Thoracic aorta (tissue), 2 donors: ENCODE measurements around the gene SUPT20HL2. TPM values are rescaled to one million over a fixed set of nuclear protein-coding genes. Genes with fewer than 3 reads are reported as not detected.
"Not testable (repeated sequence)": the region's sequence is repeated elsewhere in the genome, so short reads cannot be mapped to it uniquely, and the experiment has no call there.

Experiments used
- ATAC-seq: fragments of 150-250 bp; one replicate; pipeline ENCODE4 v1.8.0; 2017; ENCODE audit warnings: low read depth; ENCODE audit not compliant: insufficient number of reproducible peaks, low FRiP score
- DNase-seq: peaks from one replicate; pipeline ENCODE4 v3.0.0-alpha.2; 2020; ENCODE audit warnings: low spot score
- H3K27ac ChIP-seq, 2 donors: fragments of 200-600 bp; sonication (generic); 1 replicate in 1 of 2; 2 replicates in 1 of 2; pipeline ENCODE4 v1.5.1; 2016; ENCODE audit warnings: mild to moderate bottlenecking in 2 of 2, moderate library complexity in 2 of 2
- H3K27me3 ChIP-seq: fragments of 200-600 bp; sonication (generic); replicated peaks from 2 replicates; pipeline ENCODE4 v1.6.0; 2016; ENCODE audit warnings: mild to moderate bottlenecking; ENCODE audit not compliant: insufficient read depth
- H3K36me3 ChIP-seq: fragments of 200-600 bp; sonication (generic); one replicate; pipeline ENCODE4 v1.5.1; 2016
- H3K4me1 ChIP-seq, 2 donors: fragments of 200-600 bp; sonication (generic); 1 replicate in 1 of 2; 2 replicates in 1 of 2; pipeline versions ENCODE4 v1.5.1 to v1.6.0; 2016; ENCODE audit warnings: low read depth in 2 of 2, mild to moderate bottlenecking in 1 of 2; ENCODE audit not compliant: control insufficient read depth in 1 of 2
- H3K4me3 ChIP-seq: fragments of 200-600 bp; sonication (generic); 2 replicates; pipeline ENCODE4 v1.5.1; 2016; ENCODE audit warnings: mild to moderate bottlenecking
- H3K9me3 ChIP-seq: fragments of 200-600 bp; sonication (generic); 2 replicates; pipeline ENCODE4 v1.5.1; 2016
- CTCF ChIP-seq: fragments of 200-600 bp; sonication (generic); IDR thresholded peaks from one replicate; pipeline ENCODE4 v1.5.1; 2019; ENCODE audit warnings: antibody characterized with exemption
- total RNA-seq, 2 donors: library from RNA; depleted of rRNA; stranded (reverse); fragments of >200 nt; gene quantifications; one replicate each; pipeline versions ENCODE4 v1.1.0 to v1.2.3, GENCODE V29; 2016

SUPT20HL2 gene
- total RNA-seq, 2 donors from 2014 or later = not detected

GRCh38 chrX:24308803-24309202 is 5.1 kb downstream of the SUPT20HL2 start:
- not testable (repeated sequence) for H3K36me3 ChIP-seq, H3K27me3 ChIP-seq, ATAC-seq, H3K27ac ChIP-seq, H3K4me1 ChIP-seq, DNase-seq, H3K9me3 ChIP-seq, H3K4me3 ChIP-seq

- Histone ChIP-seq H3K27ac (no peak overlapping the region), H3K27me3 (no peaks in the 10 kb centered on the region), H3K4me3 (no peak overlapping the region), H3K36me3 (no peaks in the 10 kb centered on the region), H3K4me1 (no peaks in the 10 kb centered on the region), H3K9me3 (no peaks in the 10 kb centered on the region)
- no peak for ATAC-seq
- no peak for TF ChIP-seq CTCF
- DNase-seq = no peak
These were observed 7.4 kb downstream of the SUPT20HL2 start for GRCh38 chrX:24306440-24306839.

- Histone ChIP-seq H3K36me3 (no peaks in the 10 kb centered on the region), H3K4me1 (no peaks in the 10 kb centered on the region), H3K27me3 (no peaks in the 10 kb centered on the region), H3K4me3 (no peak overlapping the region), H3K27ac (no peak overlapping the region), H3K9me3 (no peaks in the 10 kb centered on the region)
- ATAC-seq = no peak
- TF ChIP-seq CTCF = no peak
- DNase-seq = no peak
These were observed 8.0 kb downstream of the SUPT20HL2 start for GRCh38 chrX:24305905-24306304.

GRCh38 chrX:24301806-24302205 is 12.1 kb downstream of the SUPT20HL2 start:
- no peaks in the 10 kb centered on the region for H3K27me3 ChIP-seq
- no peaks in the 10 kb centered on the region for H3K9me3 ChIP-seq
- DNase-seq = no peak
- H3K4me1 ChIP-seq = no peaks in the 10 kb centered on the region
- no peak for TF ChIP-seq CTCF
- no peak overlapping the region for H3K27ac ChIP-seq
- no peaks in the 10 kb centered on the region for H3K36me3 ChIP-seq
- no peak overlapping the region for H3K4me3 ChIP-seq
- no peak for ATAC-seq

GRCh38 chrX:24301060-24301459 is 12.8 kb downstream of the SUPT20HL2 start:
- ATAC-seq (no peak), DNase-seq (no peak)
- no peaks in the 10 kb centered on the region for H3K9me3 ChIP-seq
- H3K27me3 ChIP-seq = no peaks in the 10 kb centered on the region
- no peaks in the 10 kb centered on the region for H3K4me1 ChIP-seq
- H3K4me3 ChIP-seq = no peak overlapping the region
- H3K27ac ChIP-seq = no peak overlapping the region
- TF ChIP-seq CTCF = no peak
- no peaks in the 10 kb centered on the region for H3K36me3 ChIP-seq

- no peaks in the 10 kb centered on the region for H3K9me3 ChIP-seq
- H3K27ac ChIP-seq = no peak overlapping the region
- H3K4me3 ChIP-seq = no peak overlapping the region
- no peaks in the 10 kb centered on the region for H3K27me3 ChIP-seq
- no peaks in the 10 kb centered on the region for H3K4me1 ChIP-seq
- no peak for DNase-seq
- TF ChIP-seq CTCF = no peak
- H3K36me3 ChIP-seq = no peaks in the 10 kb centered on the region
- no peak for ATAC-seq
These were observed 15.7 kb downstream of the SUPT20HL2 start for GRCh38 chrX:24298191-24298590.
